T-cell (primary cell): ENCODE measurements around the gene OSR1. TPM values are rescaled to one million over a fixed set of nuclear protein-coding genes. Genes with fewer than 3 reads are reported as not detected.

ENCODE experiments used
- ATAC-seq, 4 experiments: fragments of 200-7000 bp in 3 of 4; fragments of 150-1000 bp in 1 of 4; cut with Tn5 transposase; replicated peaks in 1 of 4; 1 replicate in 3 of 4; 2 replicates in 1 of 4; pipeline ENCODE4 v1.10.0; 2021; ENCODE audit warnings: moderate library complexity in 3 of 4, mild to moderate bottlenecking in 2 of 4, moderate number of reproducible peaks in 1 of 4
- CTCF ChIA-PET, 2 donors: fragments of 300-600 bp; sonication (Branson Sonifier 250); formaldehyde crosslinking; loops; one replicate each; lab custom pipeline; 2022; ENCODE audit warnings: antibody characterized with exemption in 2 of 2; lab: Charles Lee
- POLR2A ChIA-PET, 2 donors: fragments of 300-600 bp; sonication (Branson Sonifier 250); formaldehyde crosslinking; loops; one replicate each; lab custom pipeline; 2022; ENCODE audit warnings: antibody characterized with exemption in 2 of 2; lab: Charles Lee
- DNase-seq, 35 experiments: peaks; one replicate each; pipeline versions ENCODE4 v3.0.0 to v3.0.0-alpha.2; 2013 to 2023
- H3K27ac ChIP-seq: one replicate; pipeline ENCODE4 v1.5.1; 2013; ENCODE audit warnings: low read length
- H3K27me3 ChIP-seq, 2 experiments: replicated peaks in 1 of 2; 1 replicate in 1 of 2; 2 replicates in 1 of 2; pipeline versions ENCODE4 v1.6.1 to v1.7.0; 2013; ENCODE audit warnings: low read length in 1 of 2, mixed read lengths in 1 of 2; ENCODE audit not compliant: control insufficient read depth in 2 of 2, insufficient read depth in 2 of 2; ENCODE audit errors: extremely low read depth in 1 of 2
- H3K36me3 ChIP-seq, 2 donors: 1 replicate in 1 of 2; 2 replicates in 1 of 2; pipeline versions ENCODE4 v1.6.1 to v1.7.0; 2013; ENCODE audit warnings: low read length in 1 of 2; ENCODE audit not compliant: control insufficient read depth in 2 of 2, insufficient read depth in 1 of 2; ENCODE audit errors: extremely low read depth in 1 of 2
- H3K4me1 ChIP-seq, 2 experiments: 1 replicate in 1 of 2; 2 replicates in 1 of 2; pipeline versions ENCODE4 v1.6.1 to v1.7.0; 2013; ENCODE audit warnings: low read length in 2 of 2, mixed read lengths in 1 of 2; ENCODE audit not compliant: insufficient read depth in 2 of 2, control insufficient read depth in 1 of 2; ENCODE audit errors: extremely low read depth in 1 of 2
- H3K4me3 ChIP-seq, 2 donors: 1 replicate in 1 of 2; 2 replicates in 1 of 2; pipeline versions ENCODE4 v1.5.1 to v1.7.0; 2013; ENCODE audit warnings: mild to moderate bottlenecking in 2 of 2, low read length in 1 of 2, moderate library complexity in 1 of 2; ENCODE audit not compliant: control insufficient read depth in 1 of 2; ENCODE audit errors: extremely low read depth in 1 of 2
- H3K9me3 ChIP-seq: 2 replicates; pipeline ENCODE4 v1.7.0; 2013
- H3K27ac Mint-ChIP-seq, 2 donors: one replicate each; pipeline ENCODE4 v1.8.0; 2020 to 2021; ENCODE audit warnings: mild to moderate bottlenecking in 2 of 2, mixed read lengths in 2 of 2
- H3K27me3 Mint-ChIP-seq, 2 donors: one replicate each; pipeline ENCODE4 v1.8.0; 2021 to 2022; ENCODE audit warnings: mixed read lengths in 2 of 2
- H3K36me3 Mint-ChIP-seq: one replicate; pipeline ENCODE4 v1.8.0; 2021; ENCODE audit warnings: mixed read lengths
- H3K4me1 Mint-ChIP-seq, 3 donors: one replicate each; pipeline ENCODE4 v1.8.0; 2020 to 2022; ENCODE audit warnings: mixed read lengths in 3 of 3, mild to moderate bottlenecking in 1 of 3
- H3K4me3 Mint-ChIP-seq, 3 donors: one replicate each; pipeline ENCODE4 v1.8.0; 2020 to 2022; ENCODE audit warnings: mild to moderate bottlenecking in 3 of 3, mixed read lengths in 3 of 3, moderate library complexity in 3 of 3
- H3K9me3 Mint-ChIP-seq, 3 donors: one replicate each; pipeline ENCODE4 v1.8.0; 2020 to 2022; ENCODE audit warnings: mixed read lengths in 3 of 3
- WGBS: methylation state at CpG from one replicate; pipeline ENCODE4 v1.1.5; 2013; ENCODE audit warnings: missing lambda C conversion rate; ENCODE audit not compliant: insufficient coverage; 5-methylcytosine and 5-hydroxymethylcytosine counted together
- total RNA-seq, 35 experiments: library from RNA in 6 of 35; stranded (reverse) in 6 of 35; fragments of 120-200 nt in 1 of 35; gene quantifications; one replicate each; pipeline versions ENCODE4 v1.2.1 to v1.2.4 and lab custom pipeline; 2013 to 2026

Gene OSR1
- total RNA-seq, 5 donors from 2014 or later (not counting 1 experiment from before 2014, with no cell fraction given), result not detected

DNA sequence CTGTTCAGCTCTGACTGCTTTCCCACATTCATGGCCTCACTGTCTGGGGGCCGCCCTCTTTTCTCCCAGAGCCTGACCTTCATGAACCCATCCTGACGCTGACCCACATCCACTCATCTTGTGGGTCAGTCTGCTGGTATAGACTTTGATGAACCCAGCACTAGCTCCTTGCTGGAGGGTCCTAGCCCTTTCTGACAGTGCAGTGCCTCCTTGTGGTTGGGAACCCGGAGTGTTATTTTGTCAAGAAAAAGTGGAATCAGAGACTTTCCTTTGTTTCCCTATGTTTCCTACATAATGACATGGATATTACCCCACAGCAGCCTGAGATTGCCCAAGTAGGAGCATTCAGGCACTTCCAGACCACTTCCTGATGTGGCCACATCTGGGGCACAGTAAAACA is 19.3 kb upstream of the OSR1 start:
- Mint-ChIP-seq H3K27ac (no peak overlapping the region), H3K27me3 (peaks cover 25 to 44% of the 10 kb centered on the region in 2 donors), H3K4me3 (no peak overlapping the region), H3K4me1 (no peaks in the 10 kb centered on the region), H3K9me3 (no peaks in the 10 kb centered on the region), H3K36me3 (no peaks in the 10 kb centered on the region)
- no CpG with 5 or more reads among the region's 3 CpGs for WGBS
- ChIA-PET CTCF (no interaction called here), POLR2A (interaction anchor here in 1 of 2 donors (0.6 kb wide), 1 partner anchor 23 kb away, joined by 3 read pairs; no protein-coding TSS in a partner anchor)
- no peak overlapping the region for H3K4me3 ChIP-seq
- no peaks in the 10 kb centered on the region for H3K4me1 ChIP-seq
- H3K9me3 ChIP-seq, result no peaks in the 10 kb centered on the region
- DNase-seq (no peak), ATAC-seq (no peak)
- peaks cover 0 to 12% of the 10 kb centered on the region in 2 experiments for H3K27me3 ChIP-seq
- no peak overlapping the region for H3K27ac ChIP-seq
- no peaks in the 10 kb centered on the region for H3K36me3 ChIP-seq

DNA sequence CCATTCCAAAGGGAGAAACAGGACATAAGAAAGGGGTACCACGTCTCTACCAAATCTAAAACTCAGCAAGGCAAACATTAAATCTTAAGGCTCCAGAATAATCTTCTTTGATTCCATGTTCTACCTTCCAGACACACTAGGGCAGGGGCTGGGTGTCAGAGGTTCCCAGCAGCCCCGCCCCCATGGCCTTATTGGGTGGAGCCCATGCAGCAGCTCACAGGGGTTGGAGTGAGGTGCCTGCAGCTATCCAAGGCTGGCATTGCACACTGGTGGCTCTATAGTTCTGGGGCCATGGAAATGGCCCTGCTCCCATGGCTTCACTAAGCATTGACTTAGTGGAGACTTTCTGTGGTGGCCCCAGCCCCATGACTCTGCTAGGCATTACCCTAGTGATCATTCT is 14.9 kb upstream of the OSR1 start:
- H3K27ac ChIP-seq, result no peak overlapping the region
- Mint-ChIP-seq H3K27me3 (peaks cover 27 to 55% of the 10 kb centered on the region in 2 donors), H3K9me3 (no peaks in the 10 kb centered on the region), H3K4me3 (no peak overlapping the region), H3K36me3 (no peaks in the 10 kb centered on the region), H3K27ac (no peak overlapping the region), H3K4me1 (no peaks in the 10 kb centered on the region)
- WGBS, result no CpG with 5 or more reads among the region's 2 CpGs
- H3K4me3 ChIP-seq, result no peak overlapping the region
- peaks cover 4 to 12% of the 10 kb centered on the region in 2 experiments for H3K27me3 ChIP-seq
- ChIA-PET CTCF (no interaction called here), POLR2A (no interaction called here)
- H3K9me3 ChIP-seq, result no peaks in the 10 kb centered on the region
- H3K4me1 ChIP-seq, result no peaks in the 10 kb centered on the region
- DNase-seq (no peak), ATAC-seq (no peak)
- no peaks in the 10 kb centered on the region for H3K36me3 ChIP-seq

DNA sequence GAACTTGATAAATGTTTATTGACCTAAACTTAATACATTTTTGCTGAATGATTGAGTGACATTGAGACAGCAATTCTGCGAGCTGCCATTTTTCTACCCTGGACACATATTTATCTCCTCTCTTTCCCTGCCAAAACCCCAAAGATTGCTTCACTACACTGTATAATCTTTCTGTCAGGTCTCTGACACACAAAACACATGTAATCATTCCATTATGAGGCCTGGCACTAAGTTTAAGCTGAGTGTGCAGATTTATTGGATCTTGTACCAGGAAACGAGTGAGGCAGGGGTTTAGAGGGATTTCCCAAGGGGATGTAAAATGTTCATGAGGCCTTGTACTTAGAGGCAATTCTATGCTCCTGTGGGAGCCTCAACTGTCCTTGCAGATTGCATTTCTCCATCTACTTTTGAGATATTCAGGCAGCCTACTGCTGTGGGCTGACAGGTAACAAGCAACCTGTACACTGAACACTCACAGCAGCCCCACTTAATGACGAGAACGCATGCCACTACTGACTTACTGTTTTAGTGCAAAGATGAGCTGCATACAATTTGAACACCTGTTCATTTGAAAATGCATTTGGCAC is 13.7 kb upstream of the OSR1 start:
- Mint-ChIP-seq H3K4me3 (no peak overlapping the region), H3K27me3 (peaks cover 17 to 47% of the 10 kb centered on the region in 2 donors), H3K4me1 (no peaks in the 10 kb centered on the region), H3K9me3 (no peaks in the 10 kb centered on the region), H3K27ac (no peak overlapping the region), H3K36me3 (no peaks in the 10 kb centered on the region)
- H3K27me3 ChIP-seq, result peaks cover 4 to 8% of the 10 kb centered on the region in 2 experiments
- H3K27ac ChIP-seq, result no peak overlapping the region
- ATAC-seq (no peak), DNase-seq (no peak)
- H3K9me3 ChIP-seq, result no peaks in the 10 kb centered on the region
- H3K4me3 ChIP-seq, result no peak overlapping the region
- ChIA-PET POLR2A (no interaction called here), CTCF (no interaction called here)
- 71% methylated on average over 1 of the region's 4 CpGs for WGBS
- no peaks in the 10 kb centered on the region for H3K4me1 ChIP-seq
- H3K36me3 ChIP-seq, result no peaks in the 10 kb centered on the region

DNA sequence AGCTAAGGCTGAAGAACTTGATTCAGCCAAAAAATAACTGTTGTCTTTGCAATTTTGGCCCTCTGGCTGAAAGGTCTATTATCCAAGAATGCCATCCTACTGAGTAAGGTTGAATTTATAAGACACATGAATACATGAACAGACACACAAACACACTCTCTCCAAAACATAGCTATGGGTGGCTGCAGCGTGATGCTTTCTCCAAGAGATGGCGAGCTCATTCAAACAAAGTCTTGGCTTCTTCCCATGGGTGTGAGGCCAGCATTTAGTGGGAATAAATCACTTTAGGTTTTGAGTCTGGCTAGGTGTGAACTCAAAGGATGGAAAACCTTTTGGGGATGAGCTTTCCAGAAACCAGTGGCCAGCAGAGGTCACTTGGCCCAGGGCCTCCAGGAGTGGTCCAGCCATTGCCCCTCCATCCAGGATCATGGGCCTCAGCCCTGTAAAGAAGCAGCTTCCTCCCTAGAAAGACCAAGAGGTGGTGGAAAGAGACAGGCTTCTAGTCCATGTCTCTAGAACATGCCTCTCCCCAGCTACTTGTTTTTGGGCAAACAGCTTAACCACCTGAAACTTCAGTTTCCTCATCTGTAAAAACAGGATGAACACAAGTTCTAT is 11.0 kb upstream of the OSR1 start:
- Mint-ChIP-seq H3K36me3 (no peaks in the 10 kb centered on the region), H3K4me1 (no peaks in the 10 kb centered on the region), H3K9me3 (no peaks in the 10 kb centered on the region), H3K27ac (no peak overlapping the region), H3K4me3 (no peak overlapping the region), H3K27me3 (peaks cover 14 to 38% of the 10 kb centered on the region in 2 donors)
- no peaks in the 10 kb centered on the region for H3K4me1 ChIP-seq
- H3K36me3 ChIP-seq, result no peaks in the 10 kb centered on the region
- WGBS, result no CpG with 5 or more reads among the region's 2 CpGs
- POLR2A ChIA-PET, result interaction anchor here in 1 of 2 donors (0.6 kb wide), 1 partner anchor 68 kb away, joined by 3 read pairs; no protein-coding TSS in a partner anchor
- H3K9me3 ChIP-seq, result no peaks in the 10 kb centered on the region
- no peak overlapping the region for H3K27ac ChIP-seq
- CTCF ChIA-PET, result no interaction called here
- peaks cover 4 to 8% of the 10 kb centered on the region in 2 experiments for H3K27me3 ChIP-seq
- DNase-seq (no peak), ATAC-seq (no peak)
- H3K4me3 ChIP-seq, result no peak overlapping the region

DNA sequence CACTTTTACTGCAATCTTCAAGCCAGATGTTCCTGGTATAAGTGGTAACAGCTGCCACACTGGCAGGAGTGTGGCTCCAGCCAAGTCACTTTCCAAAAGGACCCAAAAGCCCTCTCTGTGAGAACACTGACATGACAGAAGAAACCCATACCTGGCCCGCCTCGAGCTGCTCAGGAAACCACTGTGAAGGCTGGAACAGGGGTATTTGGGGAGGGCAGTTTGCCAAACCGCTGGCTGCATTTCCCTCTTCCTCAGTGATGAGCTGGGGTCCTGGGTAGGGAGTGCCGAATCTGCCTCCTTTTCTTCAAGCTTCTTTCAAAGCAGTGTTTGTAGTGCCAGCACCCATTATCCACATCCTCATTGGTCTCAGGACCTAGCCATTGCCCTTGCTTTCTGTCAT is 10.3 kb upstream of the OSR1 start:
- no peaks in the 10 kb centered on the region for H3K9me3 Mint-ChIP-seq
- H3K4me1 Mint-ChIP-seq, result peaks cover under 1 to 6% (median 3%) of the 10 kb centered on the region in 3 donors
- POLR2A ChIA-PET, result interaction anchor here in 1 of 2 donors (0.6 kb wide), 1 partner anchor 69 kb away, joined by 3 read pairs; no protein-coding TSS in a partner anchor
- CTCF ChIA-PET, result no interaction called here
- H3K36me3 Mint-ChIP-seq, result no peaks in the 10 kb centered on the region
- Histone ChIP-seq H3K4me1 (no peaks in the 10 kb centered on the region), H3K4me3 (no peak overlapping the region), H3K27ac (no peak overlapping the region), H3K27me3 (peaks cover 4 to 6% of the 10 kb centered on the region in 2 experiments), H3K9me3 (no peaks in the 10 kb centered on the region), H3K36me3 (no peaks in the 10 kb centered on the region)
- H3K4me3 Mint-ChIP-seq, result no peak overlapping the region
- WGBS, result 83% methylated on average over 1 of the region's 4 CpGs
- no peak for ATAC-seq
- no peak for DNase-seq
- peaks cover 10 to 31% of the 10 kb centered on the region in 2 donors for H3K27me3 Mint-ChIP-seq
- no peak overlapping the region for H3K27ac Mint-ChIP-seq

DNA sequence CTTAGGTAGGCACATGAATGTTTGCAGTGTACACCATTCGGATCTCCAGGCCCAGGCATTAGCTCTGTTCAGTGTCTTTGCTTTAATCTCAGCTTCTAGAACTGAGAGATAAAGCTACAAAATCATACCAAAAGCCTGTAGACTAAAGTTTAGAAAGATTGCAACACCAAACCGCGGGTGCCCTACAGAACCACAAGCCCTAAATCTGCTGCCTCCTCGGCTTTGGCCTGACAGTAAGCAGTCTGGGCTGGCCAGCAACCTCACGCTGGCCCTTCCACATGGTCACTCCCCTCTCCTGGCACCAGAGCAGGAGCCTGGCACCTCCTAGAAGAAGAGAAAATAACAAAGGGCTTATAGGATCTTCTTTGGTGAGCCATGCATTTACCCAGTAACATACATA is 8.9 kb upstream of the OSR1 start:
- no peak for DNase-seq
- Histone ChIP-seq H3K4me1 (peaks cover 4 to 8% of the 10 kb centered on the region in 2 experiments), H3K27ac (no peak overlapping the region), H3K9me3 (no peaks in the 10 kb centered on the region), H3K27me3 (peaks cover 4 to 9% of the 10 kb centered on the region in 2 experiments), H3K4me3 (no peak overlapping the region), H3K36me3 (no peaks in the 10 kb centered on the region)
- Mint-ChIP-seq H3K27me3 (peaks cover 15 to 24% of the 10 kb centered on the region in 2 donors), H3K36me3 (no peaks in the 10 kb centered on the region), H3K4me3 (no peak overlapping the region), H3K9me3 (no peaks in the 10 kb centered on the region), H3K4me1 (peaks cover 14 to 21% (median 18%) of the 10 kb centered on the region in 3 donors), H3K27ac (no peak overlapping the region)
- ChIA-PET CTCF (no interaction called here), POLR2A (no interaction called here)
- 77% methylated on average over 3 of the region's 5 CpGs for WGBS
- ATAC-seq, result no peak
